HepG2 (cell line): ENCODE results near the gene SLC2A10. TPM values are rescaled to one million over a fixed set of nuclear protein-coding genes. Genes with fewer than 3 reads are reported as not detected.

Experiments
- ATAC-seq: fragments of 200-7000 bp; cut with Tn5 transposase; 3 replicates; pipeline ENCODE4 v1.9.1; 2020; ENCODE audit warnings: mild to moderate bottlenecking, moderate library complexity
- BruUV-seq: library from RNA; stranded (reverse); fragments of 400-500 nt; replicated peaks from 2 replicates; lab custom pipeline; 2021; lab: Mats Ljungman, UMichigan
- CTCF ChIA-PET: fragments of 300-600 bp; formaldehyde crosslinking; extraction: SDS; loops from one replicate; lab custom pipeline; 2021; ENCODE audit warnings: low total read pairs, inconsistent platforms, low intra/inter-chr PET ratio; lab: Yijun Ruan, JAX
- POLR2A ChIA-PET: fragments of 350-600 bp; sonication (Branson Sonifier 250); formaldehyde crosslinking; loops from one replicate; lab custom pipeline; 2020; ENCODE audit warnings: antibody characterized with exemption, inconsistent platforms; lab: Yijun Ruan, JAX
- DNase-seq: peaks from one replicate; pipeline ENCODE4 v3.0.0-alpha.2; 2015; ENCODE audit warnings: low spot score
- FAIRE-seq: peaks from 3 replicates; lab custom pipeline; 2011; peaks lifted over from hg19 to GRCh38; lab: Jason Lieb, UNC
- H2AFZ ChIP-seq: one replicate; pipeline ENCODE4 v1.6.1; 2011; ENCODE audit warnings: low read length, inconsistent platforms
- H3K27ac ChIP-seq: fragments of 300-600 bp; 3 replicates; pipeline ENCODE4 v1.8.0; 2011; ENCODE audit warnings: mixed run types, mild to moderate bottlenecking, mixed read lengths, low read length, inconsistent platforms; ENCODE audit not compliant: insufficient read depth; ENCODE audit errors: extremely low read length
- H3K27me3 ChIP-seq, 2 experiments: fragments of 200-600 bp in 1 of 2; 2 replicates in 1 of 2; 3 replicates in 1 of 2; pipeline versions ENCODE4 v1.6.0 to v1.8.0; 2011; ENCODE audit warnings: low read length in 2 of 2, mild to moderate bottlenecking in 2 of 2, moderate library complexity in 2 of 2, inconsistent platforms in 1 of 2; ENCODE audit not compliant: insufficient read depth in 2 of 2, control insufficient read depth in 1 of 2
- H3K36me3 ChIP-seq, 2 experiments: fragments of 200-600 bp in 1 of 2; replicated peaks in 1 of 2; 2 replicates in 1 of 2; 3 replicates in 1 of 2; pipeline versions ENCODE4 v1.5.1 to v1.8.0; 2011; ENCODE audit warnings: low read length in 2 of 2, inconsistent platforms in 1 of 2; ENCODE audit not compliant: insufficient read depth in 2 of 2, control insufficient read depth in 1 of 2
- H3K4me1 ChIP-seq: 2 replicates; pipeline ENCODE4 v1.5.1; 2012; ENCODE audit warnings: low read length, inconsistent platforms; ENCODE audit not compliant: insufficient read depth
- H3K4me2 ChIP-seq: 2 replicates; pipeline ENCODE4 v1.6.0; 2011; ENCODE audit warnings: low read depth, low read length, inconsistent platforms
- H3K4me3 ChIP-seq, 3 experiments: fragments of 200-600 bp in 1 of 3; sonication (generic), shearing (Covaris generic) in 1 of 3; replicated peaks in 1 of 3; 2 replicates each; pipeline ENCODE4 v1.5.1; 2011 to 2016; ENCODE audit warnings: low read length in 3 of 3, inconsistent platforms in 2 of 3, low read depth in 2 of 3, mild to moderate bottlenecking in 2 of 3, control low read depth in 1 of 3, mixed read lengths in 1 of 3; ENCODE audit not compliant: insufficient read depth in 1 of 3
- H3K79me2 ChIP-seq: one replicate; pipeline ENCODE4 v1.6.1; 2011; ENCODE audit warnings: low read length, inconsistent platforms; ENCODE audit not compliant: insufficient read depth
- H3K9ac ChIP-seq: 2 replicates; pipeline ENCODE4 v1.6.0; 2011; ENCODE audit warnings: mild to moderate bottlenecking, low read depth, low read length, inconsistent platforms; ENCODE audit not compliant: insufficient read depth
- H3K9me3 ChIP-seq: 2 replicates; pipeline ENCODE4 v1.5.1; 2012; ENCODE audit warnings: mild to moderate bottlenecking, low read length
- H4K20me1 ChIP-seq: 2 replicates; pipeline ENCODE4 v1.6.0; 2011; ENCODE audit warnings: inconsistent platforms, mild to moderate bottlenecking, low read length, moderate library complexity; ENCODE audit not compliant: insufficient read depth
- ATF7 ChIP-seq, 2 experiments: fragments of 450-650 bp in 1 of 2; sonication (generic) in 1 of 2; formaldehyde crosslinking in 1 of 2; IDR thresholded peaks; 2 replicates each; pipeline versions ENCODE4 v1.4.0 to v1.6.1; 2016 to 2020; ENCODE audit warnings: antibody characterized with exemption in 1 of 2, mild to moderate bottlenecking in 1 of 2, missing genetic modification reagents in 1 of 2
- EP300 ChIP-seq, 3 experiments: sonication (generic) in 1 of 3; formaldehyde crosslinking in 1 of 3; IDR thresholded peaks; 2 replicates each; pipeline versions ENCODE4 v1.5.1 to v1.6.1; 2011 to 2020; ENCODE audit warnings: low read depth in 2 of 3, low read length in 2 of 3, borderline replicate concordance in 1 of 3, improper control_type of control experiment in 1 of 3, mild to moderate bottlenecking in 1 of 3, missing genetic modification reagents in 1 of 3, moderate library complexity in 1 of 3
- HMG20B ChIP-seq: conservative IDR thresholded peaks from 2 replicates; pipeline ENCODE4 v1.6.1; 2016; ENCODE audit warnings: missing genetic modification reagents, missing compliant biosample characterization
- TCF12 ChIP-seq, 2 experiments: fragments of 450-650 bp in 1 of 2; sonication (generic) in 1 of 2; formaldehyde crosslinking in 1 of 2; IDR thresholded peaks; 2 replicates each; pipeline versions ENCODE4 v1.6.1 to v1.8.0; 2017 to 2022; ENCODE audit warnings: antibody characterized with exemption in 1 of 2, mild to moderate bottlenecking in 1 of 2, missing genetic modification reagents in 1 of 2, moderate library complexity in 1 of 2
- ZNF354B ChIP-seq: sonication (generic); formaldehyde crosslinking; IDR thresholded peaks from 2 replicates; pipeline ENCODE4 v1.8.0; 2022; ENCODE audit warnings: mild to moderate bottlenecking, missing genetic modification reagents
- ZNF605 ChIP-seq: sonication (generic); formaldehyde crosslinking; IDR thresholded peaks from 2 replicates; pipeline ENCODE4 v1.8.0; 2022; ENCODE audit warnings: mild to moderate bottlenecking, missing genetic modification reagents
- ZNF740 ChIP-seq: sonication (generic); formaldehyde crosslinking; IDR thresholded peaks from 2 replicates; pipeline ENCODE4 v1.4.0; 2020; ENCODE audit warnings: missing genetic modification reagents
- WGBS: methylation state at CpG from one replicate; pipeline ENCODE4 v1.1.6; 2017; ENCODE audit warnings: low lambda C conversion rate; 5-methylcytosine and 5-hydroxymethylcytosine counted together
- in situ Hi-C: cut with HindIII; loops from 2 replicates; pipeline ENCODE4 v1.10.0; 2017; ENCODE audit warnings: low pct_unique_long_range_greater_than_20kb; ENCODE audit not compliant: extremely low pct_ligation_motif_present
- intact Hi-C: fragments of 100-400 bp; cut with micrococcal nuclease; formaldehyde crosslinking; loops from one replicate; pipeline ENCODE4 v1.10.0; 2022; ENCODE audit not compliant: unreplicated experiment
- polyA plus RNA-seq, 8 experiments: library from polyadenylated mRNA; depleted of rRNA in 3 of 8; stranded (reverse) in 7 of 8; unstranded in 1 of 8; fragments of >200 nt; fragmentation: Illumina TruSeq in 4 of 8; extraction: Trizol in 4 of 8; gene quantifications; 2 replicates each; pipeline versions ENCODE4 v1.2.1 to v1.2.3, GENCODE V29; 2011 to 2016; ENCODE audit warnings: low read depth in 4 of 8, missing spikeins in 1 of 8, mixed read lengths in 1 of 8; ENCODE audit not compliant: insufficient read depth in 1 of 8
- total RNA-seq, 5 experiments: library from RNA; depleted of rRNA; stranded (reverse); fragments of >200 nt; fragmentation: Illumina TruSeq; extraction: Trizol; gene quantifications; 2 replicates each; pipeline ENCODE4 v1.2.3, GENCODE V29; 2016; ENCODE audit warnings: low read depth in 1 of 5

Gene SLC2A10
- total and polyA plus RNA-seq, 2 of the 13 experiments (the other 11 are each of a cell fraction or from before 2014, with no cell fraction given), result 16.0 to 18.4 TPM

DNA sequence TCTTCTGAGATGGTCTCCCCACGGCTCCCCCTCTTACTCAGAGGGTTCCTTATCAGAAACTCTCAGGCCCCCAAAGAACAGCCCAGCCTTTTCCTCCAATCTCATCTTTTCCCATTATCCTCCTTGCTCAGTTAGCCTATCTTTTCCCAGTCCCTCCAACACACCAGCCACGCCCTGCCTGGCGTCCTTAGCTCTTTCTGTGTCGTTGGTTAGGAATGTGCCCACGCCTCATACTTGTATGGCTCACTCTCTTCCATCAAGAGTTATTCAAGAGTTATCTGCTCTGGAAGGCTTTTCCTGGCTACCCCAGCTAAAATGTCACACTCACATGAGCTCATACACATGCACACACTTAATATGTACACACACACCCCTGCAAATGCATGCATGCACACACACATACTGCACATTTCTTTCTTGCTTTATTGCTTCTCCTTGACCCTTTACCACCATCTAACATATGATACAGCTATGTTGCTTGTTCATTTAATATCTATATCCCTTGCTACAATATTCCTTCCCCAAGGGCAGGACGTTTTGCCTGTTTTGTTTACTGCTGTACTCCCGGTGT, 37.6 kb downstream of the SLC2A10 start:
- intact Hi-C loops (loop anchor here (5.0 kb wide), 1 partner anchor 225 kb away; no protein-coding TSS in a partner anchor), in situ Hi-C loops (no loop called here)
- CTCF ChIA-PET, result no interaction called here
- Histone ChIP-seq H3K36me3 (no peaks in the 10 kb centered on the region), H3K9ac (no peak overlapping the region), H3K79me2 (no peaks in the 10 kb centered on the region), H3K4me1 (no peaks in the 10 kb centered on the region), H3K27me3 (peaks cover 11 to 64% of the 10 kb centered on the region in 2 experiments), H4K20me1 (no peaks in the 10 kb centered on the region), H3K4me2 (no peak overlapping the region), H2AFZ (no peak overlapping the region), H3K9me3 (no peaks in the 10 kb centered on the region), H3K4me3 (no peak overlapping the region), H3K27ac (no peak overlapping the region)
- ATAC-seq (no peak), FAIRE-seq (no peak), DNase-seq (no peak)
- no TSS peak for BruUV-seq
- POLR2A ChIA-PET, result no interaction called here
- WGBS, result 7% methylated on average over 7 of the region's 7 CpGs
- TF ChIP-seq EP300 (IDR thresholded peaks at IDR 0.05; ENCODE audit: low read depth in 2 of 2, low read length in 2 of 2) (no peak), EP300 (CRISPR knock-in tag; IDR thresholded peaks at IDR 0.05; ENCODE audit: borderline replicate concordance) (no peak), ZNF740 (CRISPR knock-in tag) (no peak), ZNF354B (CRISPR knock-in tag) (no peak), HMG20B (CRISPR knock-in tag) (no peak), ZNF605 (CRISPR knock-in tag) (no peak), TCF12 (IDR thresholded peaks at IDR 0.05) (no peak), TCF12 (CRISPR knock-in tag; IDR thresholded peaks at IDR 0.05) (no peak), ATF7 (IDR thresholded peaks at IDR 0.05) (no peak), ATF7 (CRISPR knock-in tag; IDR thresholded peaks at IDR 0.05) (no peak)
